ENCODE measurements around the gene CNTN5. TPM values are rescaled to one million over a fixed set of nuclear protein-coding genes. Genes with fewer than 3 reads are reported as not detected.

Gene CNTN5
- total RNA-seq, 1 experiment from 2014 or later = not detected

DNA sequence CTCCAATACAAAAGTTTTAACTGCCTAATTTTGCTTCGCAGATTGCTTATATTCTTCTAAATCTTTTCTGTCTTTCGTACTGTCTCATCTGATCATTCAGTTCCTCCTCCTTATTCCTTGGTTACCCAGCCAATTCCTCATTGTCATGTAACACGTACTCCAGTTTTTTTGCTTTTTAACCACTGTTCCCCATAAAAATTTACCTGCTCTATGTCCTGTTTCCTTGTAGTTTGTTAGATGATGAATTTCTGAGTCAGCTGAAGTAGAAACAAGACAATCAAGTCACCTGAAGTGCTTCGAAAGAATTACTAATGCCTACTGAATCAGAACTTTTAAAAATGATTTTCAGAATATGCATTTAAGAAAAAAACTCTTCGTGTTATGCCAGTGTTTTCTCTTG lies 150.6 kb downstream of the CNTN5 start:
- Histone ChIP-seq H3K4me1 (ENCODE audit: insufficient read depth, low read length) (no peaks in the 10 kb centered on the region), H3K4me2 (ENCODE audit: insufficient read depth, insufficient read length, low read length) (no peak overlapping the region), H4K20me1 (ENCODE audit: control insufficient read depth, insufficient read depth, insufficient read length) (no peaks in the 10 kb centered on the region), H3K79me2 (ENCODE audit: insufficient read depth, low read length) (no peaks in the 10 kb centered on the region), H3K9me3 (ENCODE audit: control insufficient read depth, low read depth, low read length) (no peaks in the 10 kb centered on the region), H3K27me3 (ENCODE audit: insufficient read depth, low read length) (no peaks in the 10 kb centered on the region), H2AK5ac (ENCODE audit: insufficient read length, low read length) (no peak overlapping the region), H3K9ac (ENCODE audit: extremely low read depth, insufficient read length, low read length) (no peak overlapping the region), H4K91ac (ENCODE audit: insufficient read length, low read depth, low read length) (no peak overlapping the region), H3K23ac (ENCODE audit: insufficient read length, low read depth, low read length) (no peak overlapping the region), H2BK15ac (ENCODE audit: low read depth, low read length) (no peak overlapping the region), H3K4ac (ENCODE audit: low read depth, low read length) (no peak overlapping the region), H2BK120ac (ENCODE audit: low read depth, low read length, poor library complexity, severe bottlenecking) (no peak overlapping the region), H2BK12ac (ENCODE audit: insufficient read length, low read depth, low read length) (no peak overlapping the region), H4K5ac (ENCODE audit: insufficient read length, low read depth, low read length) (no peak overlapping the region), H3K18ac (ENCODE audit: insufficient read length, low read depth, low read length) (no peak overlapping the region), H3K56ac (ENCODE audit: insufficient read length, low read depth, low read length) (no peak overlapping the region), H2BK5ac (ENCODE audit: insufficient read length, low read length) (no peak overlapping the region), H3K23me2 (ENCODE audit: insufficient read length, low read depth, low read length, poor library complexity, severe bottlenecking) (no peaks in the 10 kb centered on the region), H2AFZ (ENCODE audit: low read length) (no peak overlapping the region), H4K8ac (replicated peaks; ENCODE audit: insufficient read length, low read depth, low read length) (no peak overlapping the region), H3K79me1 (ENCODE audit: insufficient read depth, low read depth, low read length, poor library complexity, severe bottlenecking) (no peaks in the 10 kb centered on the region), H3T11ph (ENCODE audit: low read length) (no peak overlapping the region), H2BK20ac (ENCODE audit: low read depth, low read length, poor library complexity, severe bottlenecking) (no peak overlapping the region), H3K14ac (ENCODE audit: insufficient read depth, low read length) (no peak overlapping the region), H3K27ac (ENCODE audit: insufficient read length, low read depth, low read length) (no peak overlapping the region)
- H3K9me3 Mint-ChIP-seq = no peaks in the 10 kb centered on the region
- H3K4me3 Mint-ChIP-seq = no peak overlapping the region
- H3K27me3 Mint-ChIP-seq (ENCODE audit: low read depth) = no peaks in the 10 kb centered on the region
- H3K4me1 Mint-ChIP-seq = no peaks in the 10 kb centered on the region
- H3K36me3 Mint-ChIP-seq (ENCODE audit: insufficient read depth in 1 of 3, low read depth in 3 of 3) = no peaks in the 10 kb centered on the region
- TF ChIP-seq, protein P1, sequence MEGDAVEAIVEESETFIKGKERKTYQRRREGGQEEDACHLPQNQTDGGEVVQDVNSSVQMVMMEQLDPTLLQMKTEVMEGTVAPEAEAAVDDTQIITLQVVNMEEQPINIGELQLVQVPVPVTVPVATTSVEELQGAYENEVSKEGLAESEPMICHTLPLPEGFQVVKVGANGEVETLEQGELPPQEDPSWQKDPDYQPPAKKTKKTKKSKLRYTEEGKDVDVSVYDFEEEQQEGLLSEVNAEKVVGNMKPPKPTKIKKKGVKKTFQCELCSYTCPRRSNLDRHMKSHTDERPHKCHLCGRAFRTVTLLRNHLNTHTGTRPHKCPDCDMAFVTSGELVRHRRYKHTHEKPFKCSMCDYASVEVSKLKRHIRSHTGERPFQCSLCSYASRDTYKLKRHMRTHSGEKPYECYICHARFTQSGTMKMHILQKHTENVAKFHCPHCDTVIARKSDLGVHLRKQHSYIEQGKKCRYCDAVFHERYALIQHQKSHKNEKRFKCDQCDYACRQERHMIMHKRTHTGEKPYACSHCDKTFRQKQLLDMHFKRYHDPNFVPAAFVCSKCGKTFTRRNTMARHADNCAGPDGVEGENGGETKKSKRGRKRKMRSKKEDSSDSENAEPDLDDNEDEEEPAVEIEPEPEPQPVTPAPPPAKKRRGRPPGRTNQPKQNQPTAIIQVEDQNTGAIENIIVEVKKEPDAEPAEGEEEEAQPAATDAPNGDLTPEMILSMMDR (conservative IDR thresholded peaks at IDR 0.05) = no peak
- H3K27ac Mint-ChIP-seq = no peak overlapping the region
- WGBS (ENCODE audit: extremely low coverage, insufficient read length, low lambda C conversion rate) = no CpG with 5 or more reads among the region's 5 CpGs
- DNase-seq = no peak
